Choroid plexus epithelial cell (primary cell): ENCODE results near the gene STK40.
A peak's percentile ranks its signal among the peaks of the same experiment; 100 is the strongest.

ENCODE experiments used
- DNase-seq: peaks from one replicate; pipeline ENCODE4 v3.0.0-alpha.2; 2010; ENCODE audit warnings: low read depth
- H3K4me3 ChIP-seq: 2 replicates; pipeline ENCODE4 v1.5.1; 2011; ENCODE audit warnings: low read depth, mild to moderate bottlenecking, control low read depth, low read length, moderate library complexity
- TF ChIP-seq, protein P1 (sequence below): conservative IDR thresholded peaks from 2 replicates; pipeline ENCODE4 v1.5.1; 2011; ENCODE audit warnings: low read depth, mild to moderate bottlenecking, control low read depth, inconsistent platforms, low read length, moderate library complexity

The STK40 gene

DNA sequence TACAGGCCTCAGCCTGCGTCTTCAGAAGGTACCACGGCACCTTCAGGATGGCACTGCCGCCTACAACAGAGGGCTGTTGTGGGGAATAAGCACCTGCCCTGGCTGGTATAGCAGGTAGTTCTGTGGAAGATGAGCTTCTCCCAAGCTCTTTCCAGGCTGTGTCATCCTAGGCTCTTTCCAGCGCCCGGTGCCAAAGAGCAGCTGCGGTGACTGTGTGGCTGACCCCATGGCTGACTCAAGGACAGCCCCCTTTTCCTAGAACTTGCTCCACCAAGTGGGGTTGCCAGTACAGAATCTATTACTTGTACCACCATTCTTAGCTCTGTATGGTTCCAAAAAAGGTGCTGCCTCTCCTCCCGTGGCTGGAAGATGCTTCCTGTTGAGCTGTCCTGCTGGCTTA, 40.4 kb downstream of the STK40 start:
- TF ChIP-seq, protein P1, sequence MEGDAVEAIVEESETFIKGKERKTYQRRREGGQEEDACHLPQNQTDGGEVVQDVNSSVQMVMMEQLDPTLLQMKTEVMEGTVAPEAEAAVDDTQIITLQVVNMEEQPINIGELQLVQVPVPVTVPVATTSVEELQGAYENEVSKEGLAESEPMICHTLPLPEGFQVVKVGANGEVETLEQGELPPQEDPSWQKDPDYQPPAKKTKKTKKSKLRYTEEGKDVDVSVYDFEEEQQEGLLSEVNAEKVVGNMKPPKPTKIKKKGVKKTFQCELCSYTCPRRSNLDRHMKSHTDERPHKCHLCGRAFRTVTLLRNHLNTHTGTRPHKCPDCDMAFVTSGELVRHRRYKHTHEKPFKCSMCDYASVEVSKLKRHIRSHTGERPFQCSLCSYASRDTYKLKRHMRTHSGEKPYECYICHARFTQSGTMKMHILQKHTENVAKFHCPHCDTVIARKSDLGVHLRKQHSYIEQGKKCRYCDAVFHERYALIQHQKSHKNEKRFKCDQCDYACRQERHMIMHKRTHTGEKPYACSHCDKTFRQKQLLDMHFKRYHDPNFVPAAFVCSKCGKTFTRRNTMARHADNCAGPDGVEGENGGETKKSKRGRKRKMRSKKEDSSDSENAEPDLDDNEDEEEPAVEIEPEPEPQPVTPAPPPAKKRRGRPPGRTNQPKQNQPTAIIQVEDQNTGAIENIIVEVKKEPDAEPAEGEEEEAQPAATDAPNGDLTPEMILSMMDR, result no peak
- H3K4me3 ChIP-seq, result no peak overlapping the region
- DNase-seq, result no peak

DNA sequence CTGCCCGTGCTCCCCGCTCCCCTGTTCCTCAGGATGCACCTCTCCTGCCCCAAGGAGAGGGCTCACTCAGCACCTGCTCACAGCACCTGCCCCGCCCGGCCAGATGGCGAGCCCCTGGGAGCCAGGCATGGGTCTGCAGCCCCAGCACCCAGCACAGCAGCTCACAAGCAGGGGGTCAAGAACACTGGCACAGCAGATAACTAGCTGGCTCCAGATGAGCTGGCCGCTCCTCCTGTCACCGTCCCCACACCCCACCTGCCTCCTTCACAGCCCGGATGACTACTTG, 41.4 kb downstream of the STK40 start:
- TF ChIP-seq, protein P1, result no peak
- no peak for DNase-seq
- H3K4me3 ChIP-seq, result no peak overlapping the region

- DNase-seq, result no peak
- no peak overlapping the region for H3K4me3 ChIP-seq
- TF ChIP-seq, protein P1, result no peak
These were observed 41.9 kb downstream of the STK40 start for GRCh38 chr1:36343651-36344394.

GRCh38 chr1:36342426-36343185, 43.1 kb downstream of the STK40 start:
- peak; percentile 61 for DNase-seq
- H3K4me3 ChIP-seq, result no peak overlapping the region
- TF ChIP-seq, protein P1, result peak; percentile 77

- no peak overlapping the region for H3K4me3 ChIP-seq
- DNase-seq, result no peak
- TF ChIP-seq, protein P1, result no peak
These were observed 44.0 kb downstream of the STK40 start for GRCh38 chr1:36341626-36342320.

DNA sequence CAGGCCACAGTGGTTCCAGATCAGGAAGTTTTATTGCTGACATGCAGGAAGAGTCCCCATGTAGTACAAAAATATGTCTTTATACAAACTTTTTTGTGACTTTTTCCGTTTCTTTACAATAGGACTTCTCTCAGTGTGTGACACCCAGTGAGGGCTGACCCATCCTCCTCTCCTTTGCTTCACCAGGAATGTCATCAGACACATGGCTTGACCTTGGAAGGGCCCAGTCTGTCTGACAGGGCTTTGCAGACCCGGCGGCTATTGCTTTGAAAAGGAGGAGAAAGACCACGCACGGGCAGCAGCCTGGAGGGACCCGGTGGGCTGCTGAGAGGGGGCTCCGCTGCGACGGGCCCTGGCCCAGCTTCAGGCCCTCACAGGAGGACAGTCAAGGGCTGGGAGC, 46.1 kb downstream of the STK40 start:
- no peak for DNase-seq
- TF ChIP-seq, protein P1, result no peak
- H3K4me3 ChIP-seq, result no peak overlapping the region
